ENCODE measurements around the gene AOPEP.

- TF ChIP-seq CTCF (IDR thresholded peaks at IDR 0.05) (no peak), POLR2A (IDR thresholded peaks at IDR 0.05) (no peak)
These were observed 211.9 kb downstream of the AOPEP start for GRCh38 chr9:94938384-94938783.
